Lower lobe of right lung (tissue), 2 donors: ENCODE measurements around the gene GOLM1. TPM values are rescaled to one million over a fixed set of nuclear protein-coding genes. Genes with fewer than 3 reads are reported as not detected.

Source experiments
- ATAC-seq, 2 donors: fragments of 200-7000 bp; cut with Tn5 transposase; one replicate each; pipeline ENCODE4 v1.9.1; 2020 to 2022; ENCODE audit warnings: mild to moderate bottlenecking in 2 of 2, moderate library complexity in 2 of 2
- DNase-seq: peaks from one replicate; pipeline ENCODE4 v3.0.0-alpha.2; 2020
- H3K27ac ChIP-seq: fragments of 200-600 bp; one replicate; pipeline ENCODE4 v1.8.0; 2022
- H3K27me3 ChIP-seq: fragments of 200-600 bp; one replicate; pipeline ENCODE4 v1.8.0; 2022; ENCODE audit warnings: low read depth
- H3K36me3 ChIP-seq: fragments of 200-600 bp; one replicate; pipeline ENCODE4 v1.8.0; 2022; ENCODE audit warnings: mild to moderate bottlenecking
- H3K4me1 ChIP-seq: fragments of 200-600 bp; one replicate; pipeline ENCODE4 v1.8.0; 2022
- H3K4me3 ChIP-seq: fragments of 200-600 bp; one replicate; pipeline ENCODE4 v1.8.0; 2022; ENCODE audit warnings: mild to moderate bottlenecking
- H3K9me3 ChIP-seq: fragments of 200-600 bp; one replicate; pipeline ENCODE4 v1.8.0; 2022
- CTCF ChIP-seq: fragments of 200-600 bp; IDR thresholded peaks from one replicate; pipeline ENCODE4 v1.8.0; 2022; ENCODE audit warnings: antibody characterized with exemption, mild to moderate bottlenecking
- intact Hi-C: fragments of 100-400 bp; cut with DNase I; formaldehyde crosslinking; loops from one replicate; pipeline ENCODE4 v1.11.0; 2022
- total RNA-seq: library from RNA; stranded (reverse); fragmentation: NEBNext Ultra II Directional; extraction: Animal tissue kit (Norgen Biotek cat#: 25700); gene quantifications from one replicate; pipeline ENCODE4 v1.2.1, GENCODE V29; 2021
- donor health status: DM: no; HTN: yes; CAD: no; lungs with severe emphysema.

The GOLM1 gene
- total RNA-seq, 1 donor from 2014 or later, result 16.7 TPM

DNA sequence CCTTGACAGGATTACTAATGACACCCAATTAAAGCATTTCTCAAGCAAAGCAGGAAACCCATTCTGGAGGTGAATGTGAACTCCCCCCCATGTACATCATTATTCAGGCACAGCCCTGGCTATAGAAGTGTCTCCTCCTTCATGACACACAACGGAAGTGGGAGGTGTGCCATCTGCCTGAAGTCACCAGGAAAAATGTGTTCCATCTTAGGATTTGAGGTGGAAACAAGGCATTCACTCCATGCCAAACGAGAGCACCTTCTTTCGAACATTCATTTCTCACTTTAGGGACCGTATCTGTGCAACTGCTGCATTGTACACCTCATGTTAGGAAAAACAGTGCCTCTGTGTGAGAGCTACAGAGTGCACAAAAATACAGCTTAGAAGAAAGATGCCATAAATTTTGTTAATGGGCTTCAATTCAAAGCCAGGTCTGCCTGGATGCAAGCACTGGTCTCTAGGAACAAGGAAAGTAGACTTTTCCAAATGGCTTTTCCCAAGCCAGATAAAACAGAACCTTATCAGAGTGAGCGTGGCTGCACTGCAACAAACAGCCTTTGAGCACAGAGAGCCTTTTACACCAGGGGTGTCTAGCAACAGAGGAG is 19.4 kb downstream of the GOLM1 start:
- Histone ChIP-seq H3K27me3 (no peaks in the 10 kb centered on the region), H3K27ac (no peak overlapping the region), H3K4me1 (no peaks in the 10 kb centered on the region), H3K4me3 (no peak overlapping the region), H3K9me3 (no peaks in the 10 kb centered on the region), H3K36me3 (no peaks in the 10 kb centered on the region)
- intact Hi-C loops, result no loop called here
- TF ChIP-seq CTCF, result no peak
- DNase-seq, result no peak
- no peak for ATAC-seq

DNA sequence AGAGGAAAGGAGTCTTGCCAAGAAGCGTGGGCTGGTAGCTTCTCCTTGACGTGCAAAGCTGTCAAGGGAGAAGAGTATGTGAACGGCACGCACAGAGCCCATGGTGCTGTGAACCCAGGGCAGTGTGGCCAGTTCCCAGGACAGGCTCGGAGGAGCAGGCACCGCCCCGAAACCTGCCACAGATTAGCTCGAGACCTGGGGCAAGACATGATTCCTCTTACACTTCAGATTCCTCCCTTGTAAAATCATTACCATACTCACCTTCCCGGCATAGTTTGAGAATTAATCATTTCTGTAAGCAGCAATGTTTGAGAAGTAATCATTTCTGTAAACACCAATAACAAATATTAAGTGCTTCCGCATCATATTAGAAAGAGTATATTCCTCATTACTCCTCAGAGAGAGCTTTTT is 19.9 kb downstream of the GOLM1 start:
- H3K4me3 ChIP-seq, result no peak overlapping the region
- no peaks in the 10 kb centered on the region for H3K27me3 ChIP-seq
- intact Hi-C loops, result no loop called here
- H3K27ac ChIP-seq, result no peak overlapping the region
- H3K4me1 ChIP-seq, result no peaks in the 10 kb centered on the region
- no peak for ATAC-seq
- H3K9me3 ChIP-seq, result no peaks in the 10 kb centered on the region
- no peak for TF ChIP-seq CTCF
- H3K36me3 ChIP-seq, result no peaks in the 10 kb centered on the region
- no peak for DNase-seq

DNA sequence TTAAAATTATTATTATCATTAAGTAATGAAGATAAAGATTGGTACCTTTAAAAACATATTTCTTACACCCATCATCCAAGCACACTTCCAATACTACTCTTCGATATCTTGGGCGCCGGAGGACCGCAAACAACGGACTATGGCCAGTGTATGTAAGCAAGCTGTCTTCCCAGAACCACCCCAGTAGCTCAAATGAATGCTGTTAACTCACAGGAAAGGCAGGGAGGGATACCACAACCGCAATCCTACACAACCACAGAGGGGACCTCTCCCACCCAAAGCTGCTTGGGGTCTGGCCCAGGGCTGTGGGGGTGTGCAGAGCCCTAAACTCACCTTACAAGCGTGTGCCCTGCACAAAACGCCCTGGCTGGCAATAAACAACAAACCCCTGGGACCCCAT is 20.6 kb downstream of the GOLM1 start:
- no peaks in the 10 kb centered on the region for H3K36me3 ChIP-seq
- DNase-seq, result no peak
- intact Hi-C loops, result no loop called here
- H3K27ac ChIP-seq, result no peak overlapping the region
- H3K4me3 ChIP-seq, result no peak overlapping the region
- ATAC-seq, result no peak
- H3K4me1 ChIP-seq, result no peaks in the 10 kb centered on the region
- H3K27me3 ChIP-seq, result no peaks in the 10 kb centered on the region
- TF ChIP-seq CTCF, result no peak
- H3K9me3 ChIP-seq, result no peaks in the 10 kb centered on the region

DNA sequence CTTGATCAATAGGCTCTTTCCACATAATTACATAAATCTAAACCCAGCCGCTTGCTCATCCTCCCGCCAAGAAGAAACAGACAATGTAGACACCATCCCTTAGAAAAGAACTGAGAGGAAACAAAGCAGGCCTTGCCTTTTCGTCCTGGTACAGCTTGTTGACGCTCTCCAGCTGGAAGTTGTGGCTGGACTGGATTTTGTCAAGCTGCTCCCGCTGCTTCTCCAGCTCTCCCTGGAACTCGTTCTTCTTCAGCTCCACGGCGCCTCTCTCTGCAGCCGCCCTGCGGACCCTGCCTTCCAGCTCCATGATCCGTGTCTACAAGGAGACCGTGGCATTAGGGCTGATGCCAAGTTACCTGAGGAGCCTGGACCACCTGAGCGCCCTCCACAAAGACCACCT is 22.1 kb downstream of the GOLM1 start:
- H3K27ac ChIP-seq, result no peak overlapping the region
- H3K4me1 ChIP-seq, result no peaks in the 10 kb centered on the region
- no peak overlapping the region for H3K4me3 ChIP-seq
- intact Hi-C loops, result no loop called here
- H3K9me3 ChIP-seq, result no peaks in the 10 kb centered on the region
- ATAC-seq (no peak), DNase-seq (no peak)
- no peaks in the 10 kb centered on the region for H3K27me3 ChIP-seq
- TF ChIP-seq CTCF, result no peak
- no peaks in the 10 kb centered on the region for H3K36me3 ChIP-seq

- TF ChIP-seq CTCF, result no peak
Observed at GRCh38 chr9:86075132-86076109, 23.9 kb downstream of the GOLM1 start.

More at GRCh38 chr9:86075132-86076109, 23.9 kb downstream of the GOLM1 start:
- Histone ChIP-seq H3K9me3 (no peaks in the 10 kb centered on the region), H3K27me3 (no peaks in the 10 kb centered on the region), H3K36me3 (no peaks in the 10 kb centered on the region), H3K4me3 (no peak overlapping the region), H3K4me1 (no peaks in the 10 kb centered on the region), H3K27ac (no peak overlapping the region)
- intact Hi-C loops, result no loop called here
- no peak for ATAC-seq
- DNase-seq, result no peak
